Fibroblast of upper back skin (primary cell): ENCODE data around the gene STAP2.
"Not testable (repeated sequence)": the region's sequence is repeated elsewhere in the genome, so short reads cannot be mapped to it uniquely, and the experiment has no call there.

Source experiments
- DNase-seq: peaks from one replicate; pipeline ENCODE4 v3.0.0-alpha.2; 2013

STAP2 gene

DNA sequence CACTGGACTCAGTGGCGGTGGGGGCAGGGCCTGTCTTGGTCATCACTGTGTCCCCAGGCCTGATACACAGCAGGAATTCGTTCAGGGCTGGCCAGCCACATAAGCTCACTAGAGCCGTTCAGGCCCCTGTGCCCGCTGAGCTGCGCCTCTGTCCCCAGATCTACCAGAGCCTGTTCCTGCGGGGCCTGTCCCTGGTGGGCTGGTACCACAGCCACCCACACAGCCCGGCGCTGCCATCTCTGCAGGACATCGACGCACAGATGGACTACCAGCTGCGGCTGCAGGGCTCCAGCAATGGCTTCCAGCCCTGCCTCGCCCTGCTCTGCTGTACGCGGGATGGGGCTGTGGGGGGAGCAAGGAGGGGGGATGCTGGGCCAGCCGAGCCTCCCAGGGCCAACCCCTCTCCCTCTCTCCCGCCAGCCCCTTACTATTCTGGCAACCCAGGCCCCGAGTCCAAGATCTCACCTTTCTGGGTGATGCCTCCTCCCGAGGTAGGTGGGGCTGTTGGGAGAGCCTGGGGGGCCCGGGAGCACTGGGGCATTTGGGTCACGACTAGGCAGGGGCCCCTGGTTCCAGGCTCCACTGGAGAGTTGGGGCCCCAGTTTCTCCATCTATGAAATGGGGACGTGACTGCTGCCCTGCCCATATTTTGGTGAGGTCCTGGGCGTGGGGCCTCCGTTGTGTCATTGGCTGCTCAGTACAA, 18.6 kb upstream of the STAP2 start:
- no peak for DNase-seq

DNA sequence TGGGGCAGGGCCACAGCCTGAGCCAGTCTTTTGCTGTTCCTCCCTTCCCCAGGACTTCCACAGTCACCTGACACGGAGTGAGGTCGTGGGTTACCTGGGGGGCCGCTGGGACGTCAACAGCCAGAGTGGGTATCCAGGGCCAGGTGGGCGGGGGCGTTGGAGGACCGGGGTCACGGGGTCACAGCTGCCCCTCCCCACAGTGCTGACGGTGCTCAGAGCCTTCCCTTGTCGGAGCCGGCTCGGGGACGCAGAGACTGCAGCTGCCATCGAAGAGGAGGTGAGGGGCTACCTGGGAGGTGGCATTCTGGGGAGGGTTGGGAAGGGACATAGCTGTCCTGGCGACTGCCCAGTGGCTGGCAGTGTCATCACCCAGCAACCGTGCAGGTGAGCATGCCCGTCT, 16.3 kb upstream of the STAP2 start:
- DNase-seq: no peak

DNA sequence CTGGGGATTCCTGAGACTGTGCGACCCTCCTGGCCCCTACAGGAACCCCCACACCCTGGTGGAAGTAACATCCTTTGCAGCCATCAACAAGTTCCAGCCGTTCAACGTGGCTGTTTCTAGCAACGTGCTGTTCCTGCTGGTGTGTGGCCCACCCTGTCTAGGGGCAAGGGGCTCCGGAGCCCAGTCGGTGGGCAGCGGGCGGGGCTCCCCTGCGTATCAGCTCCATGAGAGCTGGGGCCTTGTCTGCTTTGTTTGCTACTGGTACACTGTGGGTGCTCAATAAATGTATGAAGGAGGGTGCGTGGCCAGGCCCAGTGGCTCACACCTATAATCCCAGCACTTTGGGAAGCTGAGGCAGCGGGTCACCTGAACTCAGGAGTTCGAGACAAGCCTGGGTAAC, 15.7 kb upstream of the STAP2 start:
- DNase-seq: no peak

DNA sequence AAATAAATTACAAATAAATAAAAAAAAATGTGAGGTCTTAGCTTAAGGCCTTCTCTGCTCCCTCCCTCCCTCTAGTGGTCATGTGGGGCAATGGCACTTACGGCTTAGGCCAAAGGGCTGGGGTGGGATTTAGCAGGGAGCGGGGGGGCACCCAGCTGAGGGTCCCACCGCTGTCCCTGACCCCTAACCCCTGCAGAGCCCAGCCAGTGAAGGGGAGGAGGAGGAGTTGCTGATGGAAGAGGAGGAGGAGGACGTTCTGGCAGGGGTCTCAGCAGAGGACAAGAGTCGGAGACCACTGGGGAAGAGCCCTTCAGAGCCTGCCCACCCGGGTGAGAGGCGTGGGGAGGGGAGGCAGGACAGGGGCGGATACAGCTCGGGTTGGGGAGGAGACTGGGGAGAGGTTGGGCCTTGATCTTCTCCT, 14.1 kb upstream of the STAP2 start:
- DNase-seq: peak; percentile 56

DNA sequence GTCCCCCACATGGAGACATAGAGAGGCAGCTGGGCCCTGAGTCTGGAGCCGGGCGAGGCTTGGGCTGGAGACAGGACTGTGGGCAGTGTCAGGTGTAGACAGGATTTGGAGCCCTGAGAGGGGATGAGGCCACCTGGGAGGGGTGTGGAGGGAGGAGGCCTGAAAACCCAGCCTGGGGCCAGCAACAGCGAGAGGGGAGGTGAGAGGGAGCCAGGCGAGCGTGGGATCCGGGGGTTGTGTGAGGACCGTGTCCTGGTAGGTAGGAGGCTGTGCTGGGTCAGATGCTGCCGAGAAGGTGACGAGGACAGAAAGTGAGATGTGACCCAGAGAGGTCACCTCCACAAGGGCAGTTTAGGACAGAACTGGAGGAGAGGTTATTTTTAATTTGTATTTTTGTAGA, 12.1 kb upstream of the STAP2 start:
- DNase-seq: no peak

DNA sequence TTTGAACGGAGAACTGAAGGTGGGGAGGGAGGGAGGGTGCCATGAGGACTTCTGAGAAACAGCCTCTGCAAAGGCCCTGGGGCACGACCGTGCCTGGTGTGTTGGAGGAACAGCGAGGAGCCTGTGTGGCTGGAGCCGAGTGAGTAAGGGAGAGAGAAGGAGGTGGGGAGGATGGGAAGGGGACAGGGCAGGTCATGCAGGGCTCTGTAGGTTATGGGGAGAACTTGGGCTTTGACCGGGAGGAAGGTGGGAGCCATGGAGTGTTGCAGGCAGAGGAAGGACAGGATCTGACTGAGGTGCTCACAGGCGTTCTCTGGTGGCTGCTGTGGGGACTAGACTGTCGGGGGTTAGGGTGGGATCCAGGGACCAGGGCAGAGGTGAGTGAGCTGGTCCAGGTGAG, 11.5 kb upstream of the STAP2 start:
- DNase-seq: no peak

DNA sequence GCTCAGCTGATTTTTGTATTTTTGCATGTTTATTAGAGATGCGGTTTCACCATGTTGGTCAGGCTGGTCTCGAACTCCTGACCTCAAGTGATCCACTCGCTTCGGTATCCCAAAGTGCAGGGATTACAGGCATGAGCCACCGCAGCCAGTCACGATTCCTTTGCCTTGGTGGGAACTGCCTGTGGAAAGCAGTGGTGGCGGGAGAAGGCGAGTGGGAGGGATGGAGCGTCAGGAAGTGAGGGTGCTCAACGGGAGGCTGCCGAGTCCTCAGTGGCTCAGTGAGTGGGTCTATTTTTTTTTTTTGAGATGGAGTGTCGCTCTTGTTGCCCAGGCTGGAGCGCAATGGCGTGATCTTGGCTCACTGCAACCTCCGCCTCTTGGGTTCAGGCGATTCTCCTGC, 10.6 kb upstream of the STAP2 start:
- DNase-seq: not testable (repeated sequence)

DNA sequence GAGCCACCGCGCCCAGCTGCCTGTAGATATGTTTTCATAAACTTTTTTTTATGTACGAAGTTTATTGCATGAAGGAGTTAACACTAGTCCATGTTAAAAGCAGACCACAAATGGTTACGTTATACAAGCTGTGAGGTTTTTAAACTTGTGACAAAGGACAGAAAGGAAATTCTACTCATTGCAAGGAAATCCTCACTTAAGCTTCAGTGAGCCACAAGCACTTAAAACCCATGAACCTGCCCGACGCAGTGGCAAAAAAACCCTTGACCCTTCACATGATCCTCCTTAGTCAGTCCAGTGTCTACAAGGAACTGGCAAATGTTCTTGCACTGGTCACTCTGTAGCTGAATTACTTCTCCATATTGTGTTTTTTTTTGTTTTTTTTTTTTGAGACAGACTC, 8.9 kb upstream of the STAP2 start:
- no peak for DNase-seq

DNA sequence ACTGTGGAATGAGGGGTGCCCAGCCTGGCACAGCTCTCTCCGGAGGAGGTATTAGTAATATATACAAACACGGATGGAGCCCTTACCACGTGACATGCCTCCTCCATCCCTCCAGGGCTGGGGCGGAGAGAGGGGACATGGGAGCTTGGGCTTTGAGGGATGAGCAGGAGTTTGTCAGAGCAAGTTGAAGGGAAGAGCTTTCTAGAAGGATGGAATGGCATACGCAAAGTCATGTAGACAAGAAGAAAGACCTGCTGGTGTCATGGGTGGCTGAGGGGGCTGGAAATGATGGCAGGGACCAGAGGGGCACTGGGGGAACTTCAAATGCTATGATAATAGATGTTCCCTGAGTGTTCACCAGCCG, 7.4 kb upstream of the STAP2 start:
- DNase-seq: no peak

DNA sequence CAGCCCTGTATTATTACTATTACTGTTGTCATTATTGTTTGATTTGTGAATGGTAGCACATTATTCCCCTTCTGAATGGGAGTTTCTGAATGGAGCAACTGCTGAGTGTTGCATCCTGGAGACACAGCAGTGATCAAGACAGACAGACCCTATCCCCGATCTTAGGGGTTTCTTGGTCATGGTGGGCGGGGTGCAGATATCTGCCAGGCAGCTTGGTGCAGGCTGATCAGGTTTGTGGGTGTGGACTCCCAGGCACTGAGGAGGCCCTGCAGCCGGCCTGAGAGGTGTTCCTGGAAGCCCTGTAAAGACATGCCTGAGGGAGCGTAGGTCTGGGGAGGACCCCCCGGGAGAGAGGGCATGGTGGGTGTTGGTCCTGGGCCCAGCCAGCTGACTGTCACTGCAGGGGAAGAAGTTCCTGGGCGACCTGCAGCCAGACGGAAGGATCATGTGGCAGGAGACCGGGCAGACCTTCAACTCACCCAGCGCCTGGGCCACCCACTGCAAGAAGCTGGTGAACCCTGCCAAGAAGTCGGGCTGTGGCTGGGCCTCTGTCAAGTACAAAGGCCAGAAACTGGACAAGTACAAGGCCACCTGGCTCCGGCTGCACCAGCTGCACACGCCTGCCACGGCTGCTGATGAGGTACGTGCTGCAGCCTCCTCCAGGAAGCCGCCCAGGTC, 6.9 kb upstream of the STAP2 start:
- no peak for DNase-seq

DNA sequence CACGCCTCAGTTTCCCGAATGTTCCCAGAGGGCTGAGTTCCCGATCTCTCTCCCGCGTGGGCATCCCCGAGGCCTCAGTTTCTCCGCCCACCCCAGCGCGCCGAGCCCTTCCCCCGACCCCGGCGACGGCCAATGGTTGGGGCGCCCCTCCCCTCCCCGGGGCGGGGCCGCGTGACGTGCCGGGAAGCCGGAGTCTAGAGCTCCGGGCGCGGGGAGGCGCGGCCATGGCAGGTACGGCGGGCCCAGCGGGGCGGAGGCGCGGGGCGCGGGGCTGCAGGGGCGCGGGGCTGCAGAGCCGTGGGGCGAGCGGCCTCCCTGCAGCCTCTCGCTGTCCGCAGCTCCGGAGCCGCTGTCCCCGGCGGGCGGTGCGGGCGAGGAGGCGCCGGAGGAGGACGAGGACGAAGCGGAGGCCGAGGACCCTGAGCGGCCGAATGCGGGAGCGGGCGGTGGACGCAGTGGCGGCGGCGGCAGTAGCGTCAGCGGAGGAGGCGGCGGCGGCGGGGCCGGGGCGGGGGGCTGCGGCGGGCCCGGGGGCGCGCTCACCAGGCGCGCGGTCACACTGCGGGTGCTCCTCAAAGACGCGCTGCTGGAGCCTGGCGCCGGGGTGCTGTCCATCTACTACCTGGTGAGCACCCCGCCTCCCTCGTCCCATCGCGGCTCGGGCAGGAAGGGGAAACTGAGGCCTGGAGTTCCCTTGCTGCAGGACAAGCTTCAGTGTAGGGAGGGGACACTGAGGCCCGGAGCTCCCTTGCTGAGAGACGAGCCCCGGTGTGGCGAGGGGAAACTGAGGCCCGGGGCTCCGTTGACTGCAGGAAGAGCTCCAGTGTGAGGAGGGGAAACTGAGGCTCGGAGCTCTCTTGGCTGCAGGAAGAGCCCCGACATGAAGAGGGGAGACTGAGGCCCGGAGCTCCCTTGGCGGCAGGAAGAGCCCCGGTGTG, 5.0 kb upstream of the STAP2 start, which contains the start of gene MPND:
Gene MPND (plus strand): TSS at position 193 of the 938 bp plus-strand sequence. CDS start 32 bp downstream, at position 225.
- peak; percentile 78 for DNase-seq

DNA sequence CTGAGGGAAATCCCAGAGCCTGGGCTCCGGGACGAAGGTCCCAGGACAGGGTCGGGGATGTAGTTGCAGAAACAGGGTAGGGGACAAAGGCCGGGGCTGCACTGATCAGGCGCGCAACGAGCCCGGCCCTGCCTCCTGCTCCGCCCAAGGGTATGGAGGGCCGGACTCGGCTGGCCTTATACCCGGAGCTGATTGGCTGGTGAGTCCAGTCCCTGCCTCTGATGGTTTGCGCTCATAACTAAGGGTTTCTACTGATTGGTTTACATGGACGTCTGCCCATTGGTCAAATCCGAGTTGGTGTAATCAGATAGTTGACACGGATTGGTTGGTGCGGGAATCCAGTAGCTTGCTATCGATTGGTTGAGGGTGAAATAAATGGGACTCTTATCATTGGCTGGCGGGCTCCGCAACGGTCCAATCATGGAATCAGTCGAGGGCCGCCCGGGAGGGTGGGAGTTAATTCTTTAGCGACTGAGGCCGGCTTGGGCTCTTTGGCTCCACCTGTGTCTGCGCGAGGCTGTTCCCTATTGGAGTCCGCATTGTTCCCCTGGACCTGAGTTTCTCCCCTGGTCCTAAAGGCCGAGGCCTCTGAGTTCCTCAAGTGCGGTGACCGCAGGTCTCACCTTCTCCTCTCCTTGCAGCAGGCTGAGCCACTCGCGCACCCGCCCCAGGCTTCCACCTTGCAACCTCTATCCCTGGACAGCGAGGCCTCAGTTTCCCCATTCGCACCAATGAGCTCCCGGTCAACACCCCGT, 4.2 kb upstream of the STAP2 start:
- peak; percentile 100 for DNase-seq

DNA sequence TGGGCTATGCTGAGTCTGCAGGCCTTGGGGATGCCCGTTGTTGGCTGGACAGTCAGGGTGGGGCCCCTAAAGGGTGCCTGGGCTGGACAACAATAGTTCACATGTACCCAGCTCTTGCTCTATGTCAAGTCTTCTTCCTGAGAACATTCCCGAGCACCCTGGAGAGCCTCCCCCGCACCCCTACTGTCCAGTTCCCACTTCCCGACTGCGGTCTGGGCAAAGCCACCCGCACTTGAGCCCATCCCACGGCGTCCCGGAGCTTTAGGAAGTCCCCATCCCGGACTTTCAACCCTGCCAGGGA, 3.6 kb upstream of the STAP2 start:
- DNase-seq: no peak

DNA sequence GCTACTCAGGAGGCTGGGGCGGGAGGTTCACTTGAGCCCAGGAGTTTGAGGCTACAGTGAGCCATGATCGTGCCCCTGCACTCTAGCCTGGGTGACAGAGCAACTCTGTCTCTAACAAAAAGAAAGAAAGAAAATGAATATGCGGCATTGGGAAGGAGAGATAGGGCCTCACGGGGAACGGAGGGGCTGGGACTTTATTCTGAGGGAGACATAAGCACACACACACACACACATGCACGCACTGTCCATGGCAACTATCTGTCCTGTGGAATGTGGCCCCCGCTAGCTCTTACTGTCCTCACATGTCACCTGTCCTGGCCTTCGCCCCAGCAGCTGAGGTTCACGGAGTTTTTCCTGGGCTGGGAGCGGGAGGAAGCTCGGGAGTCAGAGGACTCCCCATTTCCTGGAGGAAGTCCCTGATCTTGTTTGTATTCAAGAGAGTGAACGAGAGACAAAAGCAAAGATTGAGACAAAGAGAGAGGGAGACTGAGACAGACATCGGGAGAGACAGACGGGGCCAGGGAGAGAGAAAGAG, 654 bp downstream of the STAP2 start:
- no peak for DNase-seq

DNA sequence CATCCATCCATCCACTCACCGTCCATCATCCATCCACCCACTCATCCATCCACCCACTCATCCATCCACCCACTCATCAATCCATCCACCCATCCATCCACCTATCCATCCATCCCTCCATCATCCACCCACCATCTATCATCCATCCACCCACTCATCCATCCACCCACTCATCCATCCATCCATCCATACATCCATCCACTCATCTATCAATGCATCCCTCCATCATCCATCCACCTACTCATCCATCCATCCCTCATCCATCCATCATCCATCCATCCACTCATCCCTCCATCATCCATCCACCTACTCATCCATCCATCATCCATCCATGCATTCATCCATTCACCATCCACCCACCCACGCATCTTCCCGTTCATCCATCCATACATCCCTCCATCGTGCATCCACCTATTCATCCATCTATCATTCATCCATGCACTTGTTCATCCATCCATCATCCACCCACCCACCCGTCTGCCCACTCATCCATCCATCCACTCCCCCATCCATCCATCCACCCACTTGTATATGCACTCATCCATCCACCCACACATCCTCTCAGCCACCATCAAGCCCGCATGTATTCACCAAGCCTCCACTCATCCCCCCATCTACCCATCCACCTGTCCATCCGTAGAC, 3.6 kb downstream of the STAP2 start:
- no peak for DNase-seq

DNA sequence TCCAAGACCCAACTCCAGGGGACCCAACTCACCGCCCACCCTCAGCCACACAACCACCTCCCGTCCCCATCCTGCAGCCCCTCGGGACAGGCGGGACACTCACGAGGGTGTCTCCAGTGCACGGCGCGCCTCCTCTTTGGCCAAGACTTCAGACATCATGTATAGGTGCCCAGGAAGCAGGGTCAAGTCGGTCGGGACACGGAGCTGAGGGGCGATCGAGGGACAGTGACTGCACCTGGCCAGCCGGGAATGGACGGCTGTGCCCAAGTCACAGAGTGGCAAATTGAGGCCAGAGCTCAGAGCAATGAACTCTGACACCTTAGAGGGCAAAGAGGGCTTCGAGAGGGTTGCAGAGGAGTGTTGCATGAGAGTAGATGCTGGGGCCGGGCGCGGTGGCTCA, 8.8 kb downstream of the STAP2 start:
- DNase-seq: no peak

DNA sequence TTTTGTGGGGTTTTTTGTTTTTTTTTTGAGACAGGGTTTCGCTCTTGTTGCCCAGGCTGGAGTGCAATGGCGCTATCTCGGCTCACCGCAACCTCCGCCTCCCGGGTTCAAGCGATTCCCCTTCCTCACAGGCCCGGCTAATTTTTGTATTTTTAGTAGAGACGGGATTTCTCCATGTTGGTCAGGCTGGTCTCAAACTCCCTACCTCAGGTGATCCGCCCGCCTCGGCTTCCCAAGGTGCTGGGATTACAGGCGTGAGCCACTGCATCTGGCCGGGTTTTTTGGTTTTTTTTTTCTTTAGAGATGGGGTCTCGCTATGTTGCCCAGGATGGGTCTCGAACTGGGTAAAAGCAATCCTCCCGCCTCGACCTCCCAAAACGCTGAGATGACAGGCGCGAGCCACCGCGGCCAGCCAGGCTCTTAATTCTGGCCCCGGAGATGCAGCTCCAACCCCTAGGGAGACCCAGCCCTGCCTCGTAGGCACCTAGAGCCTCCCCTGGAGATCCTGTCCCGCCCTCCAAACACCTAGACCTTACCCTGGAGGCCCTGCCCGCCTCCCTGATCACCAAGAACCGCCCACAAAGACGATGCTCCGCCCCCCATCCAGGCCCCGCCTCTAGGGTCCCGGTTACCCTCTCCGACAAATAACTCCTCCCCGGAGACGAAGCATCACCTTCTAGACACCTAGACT, 9.5 kb downstream of the STAP2 start:
- DNase-seq: not testable (repeated sequence)

DNA sequence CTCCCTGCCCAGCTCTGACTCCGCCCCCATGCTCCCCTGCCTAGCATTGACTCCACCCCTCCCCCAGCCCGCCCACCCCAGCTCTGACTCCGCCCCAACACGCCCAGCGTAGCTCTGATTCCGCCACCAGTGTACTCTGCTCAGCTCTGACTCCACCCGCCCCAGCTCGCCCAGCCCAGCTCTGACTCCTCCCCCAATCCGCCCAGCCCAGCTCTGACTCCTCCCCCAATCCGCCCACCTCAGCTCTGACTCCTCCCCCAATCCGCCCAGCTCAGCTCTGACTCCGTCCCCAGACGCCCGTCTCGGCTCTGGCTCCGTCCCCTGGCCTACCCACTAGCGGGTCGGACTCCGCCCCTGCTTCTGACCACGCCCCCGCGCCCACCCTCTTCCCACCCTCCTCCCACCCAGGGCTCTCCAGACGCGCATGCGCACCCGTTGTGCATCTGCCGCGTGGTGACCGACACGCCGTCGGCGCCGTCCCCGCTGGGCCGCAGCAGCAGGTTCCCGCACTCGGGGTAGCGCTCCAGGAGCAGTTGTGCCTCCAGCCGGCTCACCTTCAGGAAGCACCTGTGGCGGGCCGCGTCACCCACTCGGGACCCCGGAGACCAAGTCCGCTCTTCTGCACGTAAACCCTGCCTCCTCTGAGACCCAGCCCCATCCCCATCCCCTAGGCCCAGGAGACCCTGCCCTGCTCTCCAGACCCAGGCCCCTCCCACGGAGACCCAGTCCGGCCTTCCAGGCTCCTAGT, 10.2 kb downstream of the STAP2 start:
- DNase-seq: peak; percentile 96

DNA sequence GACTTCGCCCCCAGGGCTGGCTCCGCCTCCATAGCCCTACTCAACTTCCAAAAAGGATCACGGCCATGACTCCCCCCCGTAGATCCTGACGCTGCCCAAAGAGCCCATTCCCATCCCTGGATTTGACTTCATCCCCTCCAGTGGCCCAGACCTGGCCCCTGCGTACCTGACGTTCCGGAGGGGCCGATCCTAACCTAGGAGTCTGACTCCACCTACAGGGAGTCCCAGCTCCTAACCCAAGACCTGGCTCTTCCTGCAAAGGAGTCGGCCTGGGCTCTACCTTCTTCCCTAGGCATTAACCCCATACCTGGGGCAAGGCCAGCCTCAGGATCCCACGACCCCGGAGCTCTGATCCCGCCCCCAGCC, 10.8 kb downstream of the STAP2 start:
- DNase-seq: no peak

DNA sequence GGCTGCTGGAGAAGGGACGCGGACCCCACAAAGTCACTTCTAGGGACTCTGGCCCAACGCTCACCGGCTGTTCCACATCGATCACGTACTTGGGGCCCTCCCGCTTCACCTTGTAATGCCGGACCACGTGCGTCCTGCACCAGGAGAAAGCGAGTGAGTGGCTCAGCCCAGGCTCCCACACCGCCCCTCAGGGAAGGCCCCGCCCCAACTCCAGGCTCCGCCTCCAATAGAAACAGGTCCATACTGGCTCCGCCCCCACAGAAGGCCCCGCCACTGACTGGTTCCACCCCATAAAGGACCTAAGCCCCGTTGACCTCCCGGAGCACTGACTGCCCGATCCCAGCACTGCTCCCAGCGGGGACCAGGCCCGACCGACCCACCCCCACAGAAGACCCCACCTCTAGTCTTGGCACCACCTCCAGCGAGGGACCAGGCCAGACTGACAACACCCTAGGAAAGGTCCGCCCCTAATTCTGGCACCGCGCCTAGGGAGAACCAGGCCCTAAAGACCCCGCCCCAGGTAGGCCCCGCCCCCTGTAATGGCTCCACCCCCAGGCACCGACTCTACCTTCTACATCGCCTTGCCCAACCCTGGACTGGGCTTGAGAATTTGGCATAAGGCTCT, 11.3 kb downstream of the STAP2 start:
- DNase-seq: peak; percentile 53
